GM12801 (cell line): ENCODE results near the gene ABI3BP.

Experiments used
- TF ChIP-seq, protein P1 (sequence below): IDR thresholded peaks from one replicate; pipeline ENCODE4 v1.5.1; 2011; ENCODE audit warnings: control low read depth; ENCODE audit not compliant: insufficient read length; ENCODE audit errors: extremely low read depth

Gene ABI3BP

DNA sequence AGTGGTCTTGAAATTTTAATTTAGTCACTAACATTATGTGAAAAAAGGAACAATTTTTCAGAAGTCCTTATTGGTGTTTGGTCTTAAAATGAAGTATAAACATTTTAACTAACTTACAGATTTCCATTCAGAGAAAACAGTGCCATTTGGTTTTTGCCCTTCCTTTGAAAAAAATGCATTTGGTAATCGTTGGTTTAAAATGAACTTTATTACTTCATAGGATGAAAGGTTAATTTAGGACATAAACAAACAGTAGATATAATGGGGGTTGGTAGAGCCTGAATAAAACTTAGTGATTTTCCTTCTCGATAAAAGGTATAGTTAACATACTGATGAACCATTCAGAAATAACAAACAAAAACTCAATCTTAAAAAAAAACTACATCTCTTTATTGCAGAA is 244.3 kb downstream of the ABI3BP start:
- TF ChIP-seq, protein P1, sequence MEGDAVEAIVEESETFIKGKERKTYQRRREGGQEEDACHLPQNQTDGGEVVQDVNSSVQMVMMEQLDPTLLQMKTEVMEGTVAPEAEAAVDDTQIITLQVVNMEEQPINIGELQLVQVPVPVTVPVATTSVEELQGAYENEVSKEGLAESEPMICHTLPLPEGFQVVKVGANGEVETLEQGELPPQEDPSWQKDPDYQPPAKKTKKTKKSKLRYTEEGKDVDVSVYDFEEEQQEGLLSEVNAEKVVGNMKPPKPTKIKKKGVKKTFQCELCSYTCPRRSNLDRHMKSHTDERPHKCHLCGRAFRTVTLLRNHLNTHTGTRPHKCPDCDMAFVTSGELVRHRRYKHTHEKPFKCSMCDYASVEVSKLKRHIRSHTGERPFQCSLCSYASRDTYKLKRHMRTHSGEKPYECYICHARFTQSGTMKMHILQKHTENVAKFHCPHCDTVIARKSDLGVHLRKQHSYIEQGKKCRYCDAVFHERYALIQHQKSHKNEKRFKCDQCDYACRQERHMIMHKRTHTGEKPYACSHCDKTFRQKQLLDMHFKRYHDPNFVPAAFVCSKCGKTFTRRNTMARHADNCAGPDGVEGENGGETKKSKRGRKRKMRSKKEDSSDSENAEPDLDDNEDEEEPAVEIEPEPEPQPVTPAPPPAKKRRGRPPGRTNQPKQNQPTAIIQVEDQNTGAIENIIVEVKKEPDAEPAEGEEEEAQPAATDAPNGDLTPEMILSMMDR = no peak

DNA sequence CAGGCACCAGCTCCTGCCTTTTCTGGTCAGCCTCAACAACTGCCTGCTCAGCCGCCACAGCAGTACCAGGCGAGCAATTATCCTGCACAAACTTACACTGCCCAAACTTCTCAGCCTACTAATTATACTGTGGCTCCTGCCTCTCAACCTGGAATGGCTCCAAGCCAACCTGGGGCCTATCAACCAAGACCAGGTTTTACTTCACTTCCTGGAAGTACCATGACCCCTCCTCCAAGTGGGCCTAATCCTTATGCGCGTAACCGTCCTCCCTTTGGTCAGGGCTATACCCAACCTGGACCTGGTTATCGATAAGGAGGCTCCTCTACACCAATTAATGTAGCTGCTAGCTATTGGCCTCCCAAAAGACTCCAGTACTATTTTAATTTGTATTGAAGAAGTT is 245.0 kb downstream of the ABI3BP start:
- TF ChIP-seq, protein P1 = no peak

DNA sequence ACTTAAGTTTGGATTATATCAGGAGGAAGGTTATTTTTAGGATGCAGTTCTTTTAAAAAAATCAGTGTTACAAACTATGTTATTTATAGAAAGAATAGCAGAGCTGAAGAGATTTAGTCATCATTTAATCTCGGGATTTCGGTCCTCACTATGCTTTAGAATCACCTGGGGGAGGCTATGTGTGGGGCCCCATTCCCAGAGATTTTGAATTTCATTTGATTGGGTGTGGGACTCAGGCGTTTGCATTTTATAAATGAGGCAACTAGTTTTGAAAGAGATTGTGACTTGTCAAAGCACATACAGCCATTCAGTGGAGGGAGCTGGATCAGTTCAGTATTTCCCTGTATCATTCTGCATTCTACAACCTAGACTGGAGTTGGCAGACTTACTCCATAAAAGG is 247.1 kb downstream of the ABI3BP start:
- TF ChIP-seq, protein P1 = no peak

DNA sequence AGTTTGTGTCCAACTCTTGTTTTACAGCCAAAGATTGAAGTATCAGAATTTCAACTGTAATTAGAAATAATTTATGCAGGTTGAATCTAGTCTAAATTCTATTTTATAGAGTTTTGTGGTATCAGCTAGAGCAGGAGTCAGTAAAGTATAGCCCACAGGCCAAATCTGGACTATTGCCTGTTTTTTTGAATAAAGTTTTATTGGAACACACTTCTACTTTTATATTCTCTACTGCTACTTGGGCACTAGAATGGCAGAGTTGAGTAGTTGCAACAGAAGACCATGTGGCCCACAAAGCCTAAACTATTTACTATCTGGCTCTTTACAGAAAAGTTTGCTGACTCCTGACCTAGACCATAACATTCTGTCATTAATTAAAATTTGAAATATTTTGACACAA is 247.6 kb downstream of the ABI3BP start:
- TF ChIP-seq, protein P1 = no peak

DNA sequence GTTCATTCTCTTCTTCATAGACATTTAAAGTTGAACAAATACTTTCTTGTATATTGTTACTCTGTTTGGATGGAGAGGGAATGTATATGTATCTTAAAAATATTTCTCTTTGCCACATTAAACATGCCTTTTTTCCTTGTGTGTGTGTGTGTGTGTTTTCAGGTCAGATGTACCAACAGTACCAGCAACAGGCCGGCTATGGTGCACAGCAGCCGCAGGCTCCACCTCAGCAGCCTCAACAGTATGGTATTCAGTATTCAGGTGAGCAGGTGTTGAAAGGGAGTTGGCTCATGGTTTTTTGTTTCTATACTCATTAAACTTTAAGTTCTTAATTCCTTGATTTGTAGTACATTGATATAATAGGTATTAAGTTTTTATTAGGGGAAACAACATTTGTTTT is 248.6 kb downstream of the ABI3BP start:
- TF ChIP-seq, protein P1 = no peak

DNA sequence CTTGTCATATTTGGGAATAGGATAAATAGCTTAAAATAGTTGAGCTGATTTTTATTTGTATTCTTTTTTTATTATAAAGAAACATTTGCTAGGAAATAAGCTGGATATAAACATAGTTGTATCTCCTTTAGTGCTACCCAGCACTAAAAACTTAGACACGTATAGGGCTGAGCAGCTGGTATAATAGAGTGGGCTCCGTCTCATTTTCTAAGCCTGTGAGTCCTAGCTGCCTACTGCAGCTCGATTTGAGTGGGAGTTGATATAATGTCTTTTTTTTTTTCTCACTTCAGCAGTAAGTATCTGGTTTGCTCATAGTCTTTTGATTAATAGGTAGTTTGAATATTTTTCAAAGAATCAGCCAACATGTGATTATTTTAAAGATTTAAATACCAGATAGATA is 249.7 kb downstream of the ABI3BP start:
- TF ChIP-seq, protein P1 = no peak

DNA sequence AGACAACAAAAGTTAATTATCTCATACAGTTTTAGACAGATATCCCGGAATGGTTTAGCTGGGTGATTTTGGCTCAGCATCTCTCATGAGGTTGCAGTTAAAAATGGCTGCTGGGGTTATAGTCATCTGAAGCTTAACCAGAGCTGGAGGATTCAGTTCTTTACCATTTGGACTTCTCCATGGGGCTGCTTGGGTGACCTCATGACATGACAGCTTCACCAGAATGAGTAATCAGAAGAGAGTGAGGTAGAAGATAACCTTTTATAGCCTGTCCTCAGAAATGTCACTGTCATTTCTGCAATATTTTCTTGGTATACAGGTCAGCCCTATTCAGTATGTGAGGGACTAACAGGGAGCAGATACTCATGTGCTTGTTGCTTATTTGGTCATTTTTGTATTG is 253.0 kb downstream of the ABI3BP start:
- TF ChIP-seq, protein P1 = no peak

DNA sequence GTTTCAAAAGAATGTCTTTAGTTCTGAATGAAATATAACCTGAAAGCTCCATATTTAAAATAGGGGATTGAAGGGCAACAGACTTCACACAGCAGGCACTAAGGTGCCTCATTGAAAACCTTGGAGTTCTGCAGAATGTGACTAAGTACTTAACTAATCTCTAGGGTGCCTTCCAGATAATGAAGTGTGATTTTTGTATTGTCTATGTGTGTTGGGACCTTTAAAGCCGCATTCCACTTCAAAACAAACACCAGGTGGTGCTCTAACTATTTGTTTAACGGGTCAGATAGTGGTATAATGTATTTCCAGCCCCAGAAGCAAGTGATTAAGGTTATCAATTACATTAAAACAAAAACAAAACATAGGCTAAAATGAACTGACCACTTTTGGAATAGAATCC is 255.9 kb downstream of the ABI3BP start:
- TF ChIP-seq, protein P1 = no peak
